Left renal pelvis (tissue), 4 donors: ENCODE results near the gene SLC25A13. TPM values are rescaled to one million over a fixed set of nuclear protein-coding genes. Genes with fewer than 3 reads are reported as not detected.
"Not testable (repeated sequence)": the region's sequence is repeated elsewhere in the genome, so short reads cannot be mapped to it uniquely, and the experiment has no call there.

Experiments
- DNase-seq, 4 donors: peaks; one replicate each; pipeline ENCODE4 v3.0.0-alpha.2; 2013; ENCODE audit warnings: low read depth in 4 of 4, low spot score in 3 of 4
- polyA plus RNA-seq, 4 donors: library from polyadenylated mRNA; unstranded; fragments of 120-200 nt; gene quantifications; one replicate each; pipeline ENCODE4 v1.2.1, GENCODE V29; 2013; ENCODE audit not compliant: insufficient read length in 4 of 4

SLC25A13 gene
- polyA plus RNA-seq, 4 donors, result 21.5 to 41.6 (median 41.0) TPM

- DNase-seq, result no peak
These were observed 143.3 kb downstream of the SLC25A13 start for GRCh38 chr7:96178581-96178980.

GRCh38 chr7:96177353-96177752, 144.5 kb downstream of the SLC25A13 start:
- DNase-seq, result no peak

- DNase-seq, result no peak
These were observed 147.1 kb downstream of the SLC25A13 start for GRCh38 chr7:96174812-96175211.

DNA sequence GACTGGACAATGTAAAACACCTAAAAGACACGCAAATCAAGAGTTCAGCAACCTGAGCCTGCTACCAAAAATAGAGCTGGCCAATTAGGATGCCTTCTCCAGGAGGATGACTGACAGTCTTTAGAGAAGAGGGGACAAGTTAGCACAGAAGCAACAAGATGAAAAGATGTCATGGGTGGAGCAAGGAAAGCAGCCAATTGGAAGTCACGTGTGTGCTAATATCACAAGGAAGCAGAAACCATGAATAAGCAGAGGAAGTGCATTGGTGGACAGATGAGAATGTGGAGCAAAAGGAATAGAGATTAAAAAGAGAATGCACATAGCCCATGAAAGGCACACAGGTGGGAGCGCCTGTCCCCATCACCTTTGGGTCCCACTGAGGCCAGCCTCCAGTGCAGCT, 148.1 kb downstream of the SLC25A13 start:
- no peak for DNase-seq

- DNase-seq, result no peak
These were observed 152.5 kb downstream of the SLC25A13 start for GRCh38 chr7:96169439-96169838.

- DNase-seq, result no peak
These were observed 154.5 kb downstream of the SLC25A13 start for GRCh38 chr7:96167424-96167823.

DNA sequence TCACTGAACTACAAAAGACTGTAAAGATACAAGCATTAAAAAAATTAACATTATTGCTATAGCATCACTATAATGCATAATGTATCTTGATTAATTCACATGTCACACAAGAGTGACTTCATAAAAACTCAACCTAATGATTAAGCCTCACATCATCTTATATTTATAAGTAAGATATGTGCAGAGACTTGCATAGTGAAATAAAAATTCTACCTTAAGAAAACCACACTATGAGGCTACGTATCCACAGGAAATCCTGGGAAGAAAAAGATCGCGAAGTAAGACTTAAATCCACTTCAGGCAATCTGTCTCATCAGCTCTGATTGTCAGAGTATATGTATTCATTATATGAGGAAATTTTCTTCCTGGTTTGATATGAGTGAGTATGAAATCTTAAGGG, 160.0 kb downstream of the SLC25A13 start:
- DNase-seq, result no peak

GRCh38 chr7:96157856-96158255, 164.0 kb downstream of the SLC25A13 start:
- DNase-seq, result no peak

- not testable (repeated sequence) for DNase-seq
These were observed 167.4 kb downstream of the SLC25A13 start for GRCh38 chr7:96154506-96154905.

DNA sequence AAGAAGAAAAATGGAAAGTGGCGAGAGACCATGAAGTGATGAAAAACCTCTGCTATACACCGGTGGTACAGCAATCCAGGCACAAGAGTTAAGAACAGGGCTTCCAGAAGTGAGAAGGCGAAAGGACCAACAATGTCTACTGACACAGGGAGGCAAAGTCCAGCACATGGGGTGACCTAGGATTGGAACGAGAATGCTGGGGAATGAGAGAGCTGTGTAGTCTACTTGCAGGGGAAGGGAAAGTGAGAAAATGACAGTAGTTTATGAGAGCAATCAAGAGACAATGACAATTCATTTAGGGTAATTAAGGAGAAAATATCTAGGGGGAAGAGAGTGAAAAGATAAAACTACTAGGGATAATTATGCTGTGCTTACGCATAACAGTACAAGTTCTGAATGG, 169.2 kb downstream of the SLC25A13 start:
- no peak for DNase-seq

DNA sequence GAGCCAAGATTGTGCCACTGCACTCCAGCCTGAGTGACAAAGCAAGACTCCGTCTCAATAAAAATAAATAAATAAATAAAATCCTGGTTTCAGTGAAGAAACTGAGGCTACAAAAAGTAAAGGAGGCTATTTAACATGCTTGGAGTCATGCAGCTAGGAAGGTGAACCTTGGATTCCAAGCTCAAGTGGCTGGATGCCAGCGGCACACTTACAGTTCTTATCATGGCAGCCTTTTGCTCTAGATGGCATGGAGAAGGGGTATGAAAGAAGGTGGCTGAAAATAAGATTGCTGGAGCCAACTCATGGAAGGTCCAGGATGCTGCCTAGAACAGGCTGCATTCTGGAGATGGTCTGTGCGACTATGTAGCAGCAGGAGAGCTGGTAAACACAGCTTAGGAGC, 170.0 kb downstream of the SLC25A13 start:
- DNase-seq, result no peak

DNA sequence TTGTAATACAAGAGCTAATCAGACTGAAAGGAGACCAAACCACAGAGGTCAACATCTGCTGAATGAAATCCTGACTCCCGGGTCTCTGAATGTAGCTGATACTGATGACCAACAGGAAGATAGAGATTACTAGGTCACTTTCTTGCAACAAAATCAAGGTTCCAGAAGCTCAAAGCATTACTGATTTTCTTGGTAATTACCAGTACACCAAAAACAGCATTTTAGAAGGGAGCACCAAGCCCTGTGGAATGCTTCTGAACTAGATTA, 177.7 kb downstream of the SLC25A13 start:
- DNase-seq, result no peak

DNA sequence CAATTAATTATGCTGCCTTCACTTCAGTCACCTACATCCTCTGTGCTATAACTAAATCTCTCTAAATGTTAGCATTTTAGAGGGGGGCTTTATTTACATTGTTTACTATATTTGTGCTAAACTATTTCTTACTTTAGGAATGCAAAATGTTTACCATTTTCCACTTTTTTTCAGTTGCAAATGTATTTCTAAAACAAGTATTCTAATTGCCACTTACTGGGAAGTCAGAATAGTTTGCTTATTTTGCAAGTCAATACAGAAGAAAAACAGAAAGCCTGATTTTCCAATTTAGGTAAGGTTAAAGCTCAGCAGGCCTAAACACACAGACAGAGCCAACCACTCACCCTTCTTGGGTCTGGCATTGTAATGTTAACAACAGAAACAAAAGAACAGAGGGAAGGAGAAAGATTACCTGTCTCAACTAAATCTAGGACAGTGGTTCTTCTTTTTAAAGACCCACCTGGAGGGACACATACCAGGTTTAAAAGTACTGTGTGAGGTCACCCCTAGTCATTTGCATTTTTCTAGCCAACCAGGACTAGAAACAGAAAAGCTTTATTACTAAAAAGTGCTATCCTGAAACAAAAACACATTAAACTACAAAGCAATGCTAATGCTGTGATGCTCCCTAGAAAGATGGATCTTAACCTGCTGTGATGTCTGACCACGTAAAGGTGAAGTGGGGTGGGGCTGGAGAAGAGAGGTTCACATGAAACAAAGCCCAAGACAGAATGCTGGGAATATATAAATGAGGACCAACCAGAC, 178.2 kb downstream of the SLC25A13 start:
- DNase-seq, result no peak

DNA sequence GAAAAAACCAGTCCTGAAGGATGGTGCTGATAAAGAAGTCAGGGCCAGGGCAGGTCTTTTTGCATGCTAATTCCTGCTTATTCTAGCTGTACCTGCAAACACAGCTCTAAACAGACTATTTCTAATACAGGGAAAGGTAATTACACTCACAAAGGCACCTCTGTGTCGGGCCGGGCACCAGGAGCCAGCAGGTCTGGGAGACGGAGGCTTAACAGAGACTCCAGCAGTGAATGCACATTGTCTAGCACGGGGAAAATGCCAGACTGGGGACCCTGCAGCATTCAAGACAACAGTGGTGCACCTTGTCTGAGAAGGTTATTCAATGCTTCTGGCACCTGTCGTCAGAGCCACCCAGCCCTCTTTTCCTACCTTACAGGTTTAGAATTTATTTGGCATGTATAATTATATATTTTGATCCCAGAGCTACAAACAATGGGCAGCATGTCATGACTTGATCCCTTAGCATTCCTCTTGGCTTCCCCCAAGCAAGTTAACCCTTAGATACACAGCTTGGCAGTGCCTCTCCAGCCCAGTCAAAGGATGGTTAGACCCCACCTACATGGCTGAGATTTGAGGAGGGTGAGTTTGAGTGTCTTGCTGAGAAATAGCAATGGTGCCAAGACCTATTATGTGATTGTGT, 185.2 kb downstream of the SLC25A13 start:
- DNase-seq, result no peak

DNA sequence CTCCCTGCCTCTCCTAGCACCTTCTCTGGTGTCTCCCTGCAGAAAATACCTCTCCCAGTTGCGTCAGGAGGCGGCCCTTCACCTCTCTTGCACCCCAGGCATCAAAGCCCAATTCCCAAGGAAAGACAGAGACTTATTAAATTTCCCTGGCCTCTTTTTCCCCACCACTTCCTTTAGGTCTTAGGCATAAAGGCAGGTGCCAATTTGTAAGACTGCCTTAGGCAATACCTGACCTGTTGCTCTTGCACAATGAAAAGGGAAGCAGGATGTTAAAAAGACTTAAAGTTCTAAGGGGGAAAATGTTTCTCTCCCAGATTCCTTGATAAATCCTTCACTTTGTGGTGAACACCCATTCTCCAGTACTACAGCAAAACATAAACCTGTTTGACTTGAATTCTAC, 186.7 kb downstream of the SLC25A13 start:
- no peak for DNase-seq

GRCh38 chr7:96131525-96131924, 190.4 kb downstream of the SLC25A13 start:
- DNase-seq, result no peak

DNA sequence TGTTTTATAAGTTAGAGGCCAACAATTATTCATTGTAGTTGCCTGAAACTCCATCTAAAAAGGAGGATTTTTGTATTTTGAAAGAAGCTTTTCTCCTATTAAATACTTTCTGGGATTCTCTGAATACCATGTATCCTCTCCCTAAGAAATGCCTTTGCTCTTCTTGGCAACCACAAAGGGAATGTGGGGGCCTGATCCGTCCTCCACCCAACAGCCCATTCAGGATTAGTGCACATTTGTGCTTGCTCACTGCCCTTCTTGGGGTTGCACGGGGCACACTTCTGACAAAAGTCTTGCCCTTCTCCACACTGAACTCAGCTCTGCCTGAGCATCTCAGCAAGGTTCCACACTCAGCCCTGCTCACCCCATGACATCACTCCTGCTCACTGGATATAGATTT, 194.2 kb downstream of the SLC25A13 start:
- DNase-seq, result no peak

DNA sequence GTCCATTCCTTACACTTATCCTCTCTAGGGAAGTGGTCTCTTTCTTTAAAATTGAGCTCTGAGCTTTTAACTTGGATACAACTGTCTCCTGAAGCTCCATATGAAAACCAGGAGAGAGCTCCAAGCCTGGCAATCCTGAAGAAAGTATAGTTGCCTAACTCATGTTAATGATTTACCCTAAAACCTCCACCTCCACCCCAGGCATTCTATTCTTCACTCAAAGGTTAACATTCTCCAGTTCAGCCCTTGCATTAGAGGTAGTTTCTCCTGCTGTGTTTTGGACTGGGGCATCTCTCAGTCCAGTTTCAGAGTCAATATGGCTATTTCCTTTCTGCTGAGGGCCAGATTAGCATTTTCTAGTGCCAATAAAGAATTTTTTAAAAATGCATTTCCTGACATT, 195.5 kb downstream of the SLC25A13 start:
- no peak for DNase-seq

DNA sequence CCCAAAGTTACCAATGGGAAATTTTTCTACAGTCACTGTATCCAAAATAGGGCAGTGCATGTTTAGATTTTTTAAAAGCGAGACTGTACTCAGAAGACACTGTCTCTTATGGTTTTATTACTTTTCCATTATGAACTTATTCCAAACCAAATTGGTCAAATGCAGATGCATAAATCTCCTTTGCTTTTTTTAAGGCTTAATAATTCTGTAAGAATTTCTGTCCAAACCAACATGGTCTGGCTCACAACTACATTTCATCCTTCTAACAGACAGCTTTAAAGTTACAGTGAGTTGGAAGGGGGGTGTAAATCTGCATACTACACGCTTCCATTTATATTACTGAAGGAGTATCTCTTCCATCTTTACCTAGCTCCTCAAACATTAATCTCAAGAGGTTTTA, 199.2 kb downstream of the SLC25A13 start:
- DNase-seq, result no peak

GRCh38 chr7:96121752-96122151, 200.1 kb downstream of the SLC25A13 start:
- no peak for DNase-seq

- DNase-seq, result no peak
These were observed 201.3 kb downstream of the SLC25A13 start for GRCh38 chr7:96120445-96121225.

- DNase-seq, result no peak
These were observed 203.4 kb downstream of the SLC25A13 start for GRCh38 chr7:96118449-96119001.
